Measurements from ENCODE around the gene RARS1. TPM values are rescaled to one million over a fixed set of nuclear protein-coding genes. Genes with fewer than 3 reads are reported as not detected.
"Not testable (repeated sequence)": the region's sequence is repeated elsewhere in the genome, so short reads cannot be mapped to it uniquely, and the experiment has no call there.

The RARS1 gene
- total RNA-seq, 1 experiment from 2014 or later, result 98.8 TPM

GRCh38 chr5:168534351-168534750, 48.1 kb downstream of the RARS1 start:
- peak; percentile 86 for TF ChIP-seq ZNF121 (CRISPR knock-in tag; IDR thresholded peaks at IDR 0.05)
- H3K27ac Mint-ChIP-seq; ATAC-seq; H3K9me3 Mint-ChIP-seq; POLR2A ChIA-PET; H3K4me3 Mint-ChIP-seq; DNase-seq (ENCODE audit: low spot score); H3K36me3 Mint-ChIP-seq: not testable (repeated sequence)
- CTCF ChIA-PET, result interaction anchor here (1.3 kb wide), 1 partner anchor 214 kb away, joined by 3 read pairs; no protein-coding TSS in a partner anchor
- peaks cover 11% of the 10 kb centered on the region for H3K4me1 Mint-ChIP-seq
- H3K27me3 Mint-ChIP-seq (ENCODE audit: low read depth), result peaks cover 19% of the 10 kb centered on the region

GRCh38 chr5:168537176-168537575, 50.9 kb downstream of the RARS1 start:
- no peak for DNase-seq (ENCODE audit: low spot score)
- no peaks in the 10 kb centered on the region for H3K36me3 Mint-ChIP-seq
- H3K4me3 Mint-ChIP-seq, result no peak overlapping the region
- ChIA-PET POLR2A (no interaction called here), CTCF (interaction anchor here (0.9 kb wide), 1 partner anchor 134 kb away, joined by 3 read pairs; no protein-coding TSS in a partner anchor)
- H3K27me3 Mint-ChIP-seq (ENCODE audit: low read depth), result no peaks in the 10 kb centered on the region
- peaks cover 8% of the 10 kb centered on the region for H3K4me1 Mint-ChIP-seq
- ATAC-seq, result no peak
- H3K27ac Mint-ChIP-seq, result no peak overlapping the region
- H3K9me3 Mint-ChIP-seq, result no peaks in the 10 kb centered on the region
- TF ChIP-seq TP53 (CRISPR knock-in tag; IDR thresholded peaks at IDR 0.05), result no peak
- no peak for TF ChIP-seq HMGXB4 (CRISPR knock-in tag; IDR thresholded peaks at IDR 0.05)

- DNase-seq (ENCODE audit: low spot score) (no peak), ATAC-seq (no peak)
- TF ChIP-seq RELA (CRISPR knock-in tag; IDR thresholded peaks at IDR 0.05; ENCODE audit: borderline replicate concordance) (no peak), ZBTB21 (CRISPR knock-in tag; IDR thresholded peaks at IDR 0.05; ENCODE audit: borderline replicate concordance) (no peak), ZNF232 (CRISPR knock-in tag; IDR thresholded peaks at IDR 0.05) (no peak), SMAD3 (CRISPR knock-in tag; IDR thresholded peaks at IDR 0.05; ENCODE audit: borderline replicate concordance) (no peak), AR (CRISPR knock-in tag; IDR thresholded peaks at IDR 0.05) (no peak)
- H3K4me3 Mint-ChIP-seq, result no peak overlapping the region
- H3K27ac Mint-ChIP-seq, result no peak overlapping the region
- H3K36me3 Mint-ChIP-seq, result peaks cover 40% of the 10 kb centered on the region
- CTCF ChIA-PET, result no interaction called here
- H3K9me3 Mint-ChIP-seq, result no peaks in the 10 kb centered on the region
- POLR2A ChIA-PET, result no interaction called here
- H3K4me1 Mint-ChIP-seq, result no peaks in the 10 kb centered on the region
- no peaks in the 10 kb centered on the region for H3K27me3 Mint-ChIP-seq (ENCODE audit: low read depth)
Measured at GRCh38 chr5:168549554-168549953, 63.3 kb downstream of the RARS1 start.

- DNase-seq (ENCODE audit: low spot score) (no peak), ATAC-seq (no peak)
- no peaks in the 10 kb centered on the region for H3K4me1 Mint-ChIP-seq
- no peak overlapping the region for H3K27ac Mint-ChIP-seq
- no peaks in the 10 kb centered on the region for H3K27me3 Mint-ChIP-seq (ENCODE audit: low read depth)
- H3K9me3 Mint-ChIP-seq, result no peaks in the 10 kb centered on the region
- H3K36me3 Mint-ChIP-seq, result peaks cover 48% of the 10 kb centered on the region
- CTCF ChIA-PET, result no interaction called here
- POLR2A ChIA-PET, result no interaction called here
- H3K4me3 Mint-ChIP-seq, result no peak overlapping the region
- TF ChIP-seq, protein P1, sequence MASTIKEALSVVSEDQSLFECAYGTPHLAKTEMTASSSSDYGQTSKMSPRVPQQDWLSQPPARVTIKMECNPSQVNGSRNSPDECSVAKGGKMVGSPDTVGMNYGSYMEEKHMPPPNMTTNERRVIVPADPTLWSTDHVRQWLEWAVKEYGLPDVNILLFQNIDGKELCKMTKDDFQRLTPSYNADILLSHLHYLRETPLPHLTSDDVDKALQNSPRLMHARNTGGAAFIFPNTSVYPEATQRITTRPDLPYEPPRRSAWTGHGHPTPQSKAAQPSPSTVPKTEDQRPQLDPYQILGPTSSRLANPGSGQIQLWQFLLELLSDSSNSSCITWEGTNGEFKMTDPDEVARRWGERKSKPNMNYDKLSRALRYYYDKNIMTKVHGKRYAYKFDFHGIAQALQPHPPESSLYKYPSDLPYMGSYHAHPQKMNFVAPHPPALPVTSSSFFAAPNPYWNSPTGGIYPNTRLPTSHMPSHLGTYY (CRISPR knock-in tag; IDR thresholded peaks at IDR 0.05), result no peak
- TF ChIP-seq CBFB (CRISPR knock-in tag; IDR thresholded peaks at IDR 0.05; ENCODE audit: low read depth) (no peak), AFF4 (CRISPR knock-in tag; IDR thresholded peaks at IDR 0.05; ENCODE audit: borderline replicate concordance) (no peak), ESRRA (CRISPR knock-in tag; IDR thresholded peaks at IDR 0.05; ENCODE audit: borderline replicate concordance) (no peak), ZNF121 (CRISPR knock-in tag; IDR thresholded peaks at IDR 0.05) (no peak), CREB1 (CRISPR knock-in tag; IDR thresholded peaks at IDR 0.05) (no peak), MAX (CRISPR knock-in tag; IDR thresholded peaks at IDR 0.05) (no peak), TCF7 (CRISPR knock-in tag; IDR thresholded peaks at IDR 0.05; ENCODE audit: low read depth) (no peak), ZNF423 (CRISPR knock-in tag; IDR thresholded peaks at IDR 0.05) (no peak), PRRX2 (CRISPR knock-in tag; IDR thresholded peaks at IDR 0.05) (no peak)
Measured at GRCh38 chr5:168550656-168551055, 64.4 kb downstream of the RARS1 start.
